Adrenal gland (tissue), 12 donors: ENCODE data around the gene TRIM60. TPM values are rescaled to one million over a fixed set of nuclear protein-coding genes. Genes with fewer than 3 reads are reported as not detected.
"Not testable (repeated sequence)": the region's sequence is repeated elsewhere in the genome, so short reads cannot be mapped to it uniquely, and the experiment has no call there.

Experiments used
- DNase-seq, 7 donors: peaks; one replicate each; pipeline ENCODE4 v3.0.0-alpha.2; 2019 to 2020
- H3K27ac ChIP-seq, 5 donors: fragments of 200-600 bp; sonication (generic) in 4 of 5; 1 replicate in 3 of 5; 2 replicates in 2 of 5; pipeline versions ENCODE4 v1.5.1 to v1.8.0; 2016 to 2020; ENCODE audit warnings: mild to moderate bottlenecking in 1 of 5
- H3K27me3 ChIP-seq: fragments of 200-600 bp; 2 replicates; pipeline ENCODE4 v1.8.0; 2021
- H3K36me3 ChIP-seq, 2 donors: fragments of 200-600 bp; replicated peaks in 1 of 2; 1 replicate in 1 of 2; 2 replicates in 1 of 2; pipeline versions ENCODE4 v1.5.1 to v1.8.0; 2018 to 2022
- H3K4me1 ChIP-seq, 2 donors: fragments of 200-600 bp; replicated peaks in 1 of 2; 1 replicate in 1 of 2; 2 replicates in 1 of 2; pipeline versions ENCODE4 v1.5.1 to v1.8.0; 2018 to 2021
- H3K4me3 ChIP-seq, 4 donors: fragments of 200-600 bp; sonication (generic) in 3 of 4; one replicate each; pipeline ENCODE4 v1.5.1; 2016 to 2018
- H3K9me3 ChIP-seq, 3 donors: fragments of 200-600 bp; sonication (generic) in 1 of 3; replicated peaks in 1 of 3; 1 replicate in 2 of 3; 2 replicates in 1 of 3; pipeline versions ENCODE4 v1.5.1 to v1.8.0; 2016 to 2021
- CTCF ChIP-seq, 6 experiments: fragments of 450-650 bp in 4 of 6; fragments of 200-600 bp in 2 of 6; sonication (generic) in 1 of 6; IDR thresholded peaks; 1 replicate in 5 of 6; 2 replicates in 1 of 6; pipeline versions ENCODE4 v1.5.1 to v1.8.0; 2016 to 2021; ENCODE audit warnings: antibody characterized with exemption in 6 of 6, mild to moderate bottlenecking in 2 of 6, moderate library complexity in 1 of 6
- POLR2A ChIP-seq, 2 donors: fragments of 450-650 bp; IDR thresholded peaks; one replicate each; pipeline ENCODE4 v1.6.1; 2017; ENCODE audit warnings: antibody characterized with exemption in 2 of 2, mild to moderate bottlenecking in 2 of 2, moderate library complexity in 1 of 2
- WGBS, 4 donors: extraction: QIAGEN DNeasy Blood & Tissue Kit in 2 of 4; methylation state at CpG; one replicate each; pipeline versions ENCODE4 v1.1.5 to v1.1.7; 2013 to 2017; 5-methylcytosine and 5-hydroxymethylcytosine counted together
- intact Hi-C, 2 donors: fragments of 100-400 bp; cut with DNase I; formaldehyde crosslinking; loops; one replicate each; pipeline versions ENCODE4 v1.14.1 to v1.15.0; 2022 to 2023
- polyA plus RNA-seq, 3 donors: library from polyadenylated mRNA; stranded (reverse); fragments of 200-250 nt in 2 of 3; fragments of 350-450 nt in 1 of 3; fragmentation: Illumina TruSeq in 1 of 3; extraction: RNeasy Lipid Tissue Mini Kit (QIAGEN cat#74804) in 1 of 3; gene quantifications; one replicate each; pipeline ENCODE4 v1.2.3, GENCODE V29; 2013 to 2014
- total RNA-seq, 9 donors: library from RNA; depleted of rRNA in 4 of 9; stranded (reverse); fragments of >200 nt in 4 of 9; fragments of 120-200 nt in 1 of 9; fragmentation: NEBNext Ultra II Directional in 1 of 9; extraction: Animal tissue kit (Norgen Biotek cat#: 25700) in 1 of 9; gene quantifications; one replicate each; pipeline versions ENCODE4 v1.1.0 to v1.2.4, GENCODE V29; 2013 to 2023
- donor health status: healthy with polysubstance abuse.
- donor health status: Bipolar disorder and iron deficiency.
- donor health status: DM: yes; HTN: yes; CAD: no.
- donor health status: DM: no; HTN: no; CAD: no.
- donor health status: DM: no; HTN: no; CAD: no.
- donor health status: DM: yes; HTN: yes; CAD: no.

The TRIM60 gene
- total and polyA plus RNA-seq, 12 donors, result not detected

GRCh38 chr4:165013691-165014090 lies 18.1 kb upstream of the TRIM60 start:
- TF ChIP-seq CTCF (IDR thresholded peaks at IDR 0.05) (no peak), POLR2A (IDR thresholded peaks at IDR 0.05) (no peak)

DNA sequence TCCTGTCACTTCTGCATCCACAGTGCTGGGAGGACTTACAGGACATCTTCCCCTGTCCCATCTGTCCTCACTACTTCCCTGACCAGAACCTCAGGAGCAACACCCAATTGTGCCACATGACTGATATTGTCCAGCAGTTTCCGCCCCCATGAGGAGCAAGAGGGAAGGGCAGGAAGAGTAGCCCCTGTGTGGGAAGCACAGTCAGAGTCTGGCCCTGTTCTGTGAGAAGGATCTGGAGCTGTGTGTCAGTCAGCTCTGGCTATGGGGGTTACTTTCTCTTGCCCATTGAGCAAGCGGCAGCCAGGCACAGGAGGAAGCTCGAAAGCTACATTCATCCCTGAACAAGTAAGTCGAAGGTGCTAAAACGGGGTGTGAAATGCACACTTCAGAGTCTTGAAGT lies 14.8 kb upstream of the TRIM60 start:
- intact Hi-C loops, result no loop called here
- Histone ChIP-seq H3K27ac (no peak overlapping the region), H3K4me1 (no peaks in the 10 kb centered on the region), H3K4me3 (no peak overlapping the region), H3K36me3 (no peaks in the 10 kb centered on the region), H3K9me3 (no peaks in the 10 kb centered on the region), H3K27me3 (no peaks in the 10 kb centered on the region)
- DNase-seq, result no peak
- TF ChIP-seq CTCF (IDR thresholded peaks at IDR 0.05) (no peak), POLR2A (IDR thresholded peaks at IDR 0.05) (no peak)
- WGBS, 4 donors, result 51 to 58% (median 52%) methylated on average over 5 of the region's 5 CpGs

More at GRCh38 chr4:165013691-165014090, 18.1 kb upstream of the TRIM60 start:
- peaks cover 10% of the 10 kb centered on the region for H3K27me3 ChIP-seq
- intact Hi-C loops, result no loop called here
- H3K4me1 ChIP-seq, result no peaks in the 10 kb centered on the region
- H3K36me3 ChIP-seq, result no peaks in the 10 kb centered on the region
- no peak for DNase-seq
- H3K9me3 ChIP-seq, result no peaks in the 10 kb centered on the region
- no peak overlapping the region for H3K27ac ChIP-seq
- no peak overlapping the region for H3K4me3 ChIP-seq

DNA sequence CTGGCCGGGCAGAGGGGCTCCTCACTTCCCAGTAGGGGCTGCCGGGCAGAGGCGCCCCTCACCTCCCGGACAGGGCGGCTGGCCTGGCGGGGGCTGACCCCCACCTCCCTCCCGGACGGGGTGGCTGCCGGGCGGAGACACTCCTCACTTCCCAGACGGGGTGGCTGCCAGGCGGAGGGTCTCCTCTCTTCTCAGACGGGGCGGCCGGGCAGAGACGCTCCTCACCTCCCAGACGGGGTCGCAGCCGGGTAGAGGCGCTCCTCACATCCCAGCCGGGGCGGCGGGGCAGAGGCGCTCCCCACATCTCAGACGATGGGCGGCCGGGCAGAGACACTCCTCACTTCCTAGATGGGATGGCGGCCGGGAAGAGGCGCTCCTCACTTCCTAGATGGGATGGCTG lies 11.8 kb upstream of the TRIM60 start:
- intact Hi-C loops, DNase-seq, H3K27ac ChIP-seq, H3K4me3 ChIP-seq, H3K27me3 ChIP-seq, H3K36me3 ChIP-seq, H3K9me3 ChIP-seq, H3K4me1 ChIP-seq: not testable (repeated sequence)
- 92 to 100% (median 93%) methylated on average over 3 to 30 of the region's 30 CpGs; no CpG with 5 or more reads in 1 of the 4 donors for WGBS, 4 donors

GRCh38 chr4:165025782-165026181 lies 6.0 kb upstream of the TRIM60 start:
- intact Hi-C loops, H3K4me1 ChIP-seq, H3K27me3 ChIP-seq, DNase-seq, H3K27ac ChIP-seq, H3K4me3 ChIP-seq, H3K36me3 ChIP-seq, H3K9me3 ChIP-seq: not testable (repeated sequence)
- 86 to 95% (median 90%) methylated on average over 8 of the region's 8 CpGs for WGBS, 4 donors

- no peaks in the 10 kb centered on the region for H3K36me3 ChIP-seq
- intact Hi-C loops, result no loop called here
- TF ChIP-seq POLR2A (IDR thresholded peaks at IDR 0.05) (no peak), CTCF (IDR thresholded peaks at IDR 0.05) (no peak)
- WGBS, 4 donors, result 74 to 81% (median 80%) methylated on average over 7 of the region's 7 CpGs
- H3K9me3 ChIP-seq, result no peaks in the 10 kb centered on the region
- no peak for DNase-seq
- no peak overlapping the region for H3K4me3 ChIP-seq
- no peaks in the 10 kb centered on the region for H3K4me1 ChIP-seq
- no peak overlapping the region for H3K27ac ChIP-seq
- no peaks in the 10 kb centered on the region for H3K27me3 ChIP-seq
Measured at GRCh38 chr4:165027762-165028402, 3.9 kb upstream of the TRIM60 start.
